HG02970 (cell line): ENCODE data around the gene PTGDS.

ENCODE experiments used
- ATAC-seq: cut with Tn5 transposase; IDR thresholded peaks from one replicate; pipeline ENCODE4 v1.9.1; 2021; ENCODE audit warnings: mild to moderate bottlenecking, moderate library complexity, moderate number of reproducible peaks; ENCODE audit not compliant: unreplicated experiment, low FRiP score

Gene PTGDS

GRCh38 chr9:137007108-137007815 lies 30.0 kb downstream of the PTGDS start:
- ATAC-seq, result no peak

GRCh38 chr9:137007816-137008270 lies 30.5 kb downstream of the PTGDS start:
- ATAC-seq, result no peak

- no peak for ATAC-seq
Measured at GRCh38 chr9:137008312-137008711, 31.0 kb downstream of the PTGDS start.

- no peak for ATAC-seq
Measured at GRCh38 chr9:137009217-137009616, 31.9 kb downstream of the PTGDS start.

- no peak for ATAC-seq
Measured at GRCh38 chr9:137009938-137010732, 32.8 kb downstream of the PTGDS start.

- no peak for ATAC-seq
Measured at GRCh38 chr9:137011156-137011555, 33.9 kb downstream of the PTGDS start.

GRCh38 chr9:137011907-137012675 lies 34.8 kb downstream of the PTGDS start:
- no peak for ATAC-seq

- ATAC-seq, result no peak
Measured at GRCh38 chr9:137012694-137013570, 35.6 kb downstream of the PTGDS start.

- no peak for ATAC-seq
Measured at GRCh38 chr9:137013571-137013940, 36.3 kb downstream of the PTGDS start.

GRCh38 chr9:137014166-137014565 lies 36.9 kb downstream of the PTGDS start:
- no peak for ATAC-seq

- no peak for ATAC-seq
Measured at GRCh38 chr9:137014776-137015539, 37.7 kb downstream of the PTGDS start.

- no peak for ATAC-seq
Measured at GRCh38 chr9:137015540-137015930, 38.2 kb downstream of the PTGDS start.

- no peak for ATAC-seq
Measured at GRCh38 chr9:137015976-137016375, 38.7 kb downstream of the PTGDS start.

GRCh38 chr9:137016436-137016835 lies 39.1 kb downstream of the PTGDS start:
- ATAC-seq, result no peak

- ATAC-seq, result no peak
Measured at GRCh38 chr9:137017071-137017470, 39.8 kb downstream of the PTGDS start.

- no peak for ATAC-seq
Measured at GRCh38 chr9:137017791-137018497, 40.6 kb downstream of the PTGDS start.

GRCh38 chr9:137018761-137019559 lies 41.7 kb downstream of the PTGDS start:
- ATAC-seq, result no peak
